SK-N-MC (cell line): Measurements from ENCODE around the gene APRT.

Experiments
- DNase-seq: peaks from one replicate; pipeline ENCODE4 v3.0.0-alpha.2; 2011; ENCODE audit warnings: low read depth, low spot score
- H3K27ac ChIP-seq: fragments of 200-600 bp; sonication (generic); 2 replicates; pipeline ENCODE4 v1.5.1; 2016; ENCODE audit warnings: mixed run types
- H3K36me3 ChIP-seq: fragments of 200-600 bp; sonication (generic); 2 replicates; pipeline ENCODE4 v1.6.1; 2017; ENCODE audit warnings: antibody characterized with exemption, low read length, mixed read lengths; ENCODE audit not compliant: insufficient read depth
- H3K4me3 ChIP-seq: fragments of 200-600 bp; sonication (generic); 2 replicates; pipeline ENCODE4 v1.5.1; 2016
- H3K9ac ChIP-seq: fragments of 200-600 bp; sonication (generic); 2 replicates; pipeline ENCODE4 v1.8.0; 2017; ENCODE audit warnings: mixed run types, mixed read lengths; ENCODE audit not compliant: insufficient read length
- H3K9me3 ChIP-seq: fragments of 200-600 bp; sonication (generic); 2 replicates; pipeline ENCODE4 v1.6.1; 2017; ENCODE audit warnings: low read depth, mild to moderate bottlenecking, antibody characterized with exemption, low read length, moderate library complexity, mixed read lengths
- EZH2 ChIP-seq: fragments of 200-600 bp; sonication (generic); IDR thresholded peaks from one replicate; pipeline ENCODE4 v1.6.1; 2017; ENCODE audit warnings: antibody characterized with exemption
- FOXP2 ChIP-seq: optimal IDR thresholded peaks from 2 replicates; pipeline ENCODE3; 2011; ENCODE audit warnings: mild to moderate bottlenecking, moderate library complexity; ENCODE audit not compliant: insufficient read depth; ENCODE audit errors: extremely low read length, control extremely low read depth
- POLR2AphosphoS5 ChIP-seq: IDR thresholded peaks from 2 replicates; pipeline ENCODE4 v1.6.1; 2012; ENCODE audit warnings: mild to moderate bottlenecking, low read depth, low read length, borderline replicate concordance

Gene APRT

GRCh38 chr16:88846088-88846487 is 34.4 kb upstream of the APRT start:
- no peak for DNase-seq
- no peak overlapping the region for H3K9ac ChIP-seq
- H3K4me3 ChIP-seq = no peak overlapping the region
- no peak overlapping the region for H3K27ac ChIP-seq
- TF ChIP-seq FOXP2 (no peak), POLR2AphosphoS5 (no peak), EZH2 (no peak)
- H3K9me3 ChIP-seq = no peaks in the 10 kb centered on the region
- no peaks in the 10 kb centered on the region for H3K36me3 ChIP-seq

GRCh38 chr16:88844419-88845036 is 32.8 kb upstream of the APRT start:
- DNase-seq = no peak
- TF ChIP-seq EZH2 = no peak
- TF ChIP-seq FOXP2 = no peak
- TF ChIP-seq POLR2AphosphoS5 = no peak
- no peaks in the 10 kb centered on the region for H3K36me3 ChIP-seq
- no peak overlapping the region for H3K9ac ChIP-seq
- H3K4me3 ChIP-seq = no peak overlapping the region
- H3K9me3 ChIP-seq = no peaks in the 10 kb centered on the region
- peak overlapping the region; percentile 46; the same call in 1 of the 2 replicates for H3K27ac ChIP-seq

DNA sequence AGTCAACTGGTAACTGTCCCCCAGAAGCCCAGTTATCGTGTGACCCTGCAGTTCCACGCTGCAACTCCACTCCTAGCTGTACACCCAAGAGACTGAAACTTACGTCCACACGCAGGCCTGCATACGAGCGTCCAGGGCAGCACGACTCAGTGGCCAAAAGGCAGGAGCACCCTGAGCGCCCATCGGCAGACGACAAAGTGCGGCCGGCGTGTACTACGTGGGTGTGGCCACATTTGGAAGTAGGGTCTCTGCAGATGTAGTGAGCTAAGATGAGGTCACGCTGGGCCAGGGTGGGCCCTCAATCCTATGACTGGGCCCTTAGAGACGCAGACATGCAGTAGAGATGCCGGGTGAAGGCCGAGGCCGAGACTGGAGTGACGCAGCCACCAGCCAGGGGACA is 31.5 kb upstream of the APRT start:
- Histone ChIP-seq H3K4me3 (no peak overlapping the region), H3K36me3 (no peaks in the 10 kb centered on the region), H3K27ac (no peak overlapping the region), H3K9ac (no peak overlapping the region), H3K9me3 (no peaks in the 10 kb centered on the region)
- no peak for TF ChIP-seq EZH2
- no peak for TF ChIP-seq FOXP2
- no peak for TF ChIP-seq POLR2AphosphoS5
- no peak for DNase-seq

DNA sequence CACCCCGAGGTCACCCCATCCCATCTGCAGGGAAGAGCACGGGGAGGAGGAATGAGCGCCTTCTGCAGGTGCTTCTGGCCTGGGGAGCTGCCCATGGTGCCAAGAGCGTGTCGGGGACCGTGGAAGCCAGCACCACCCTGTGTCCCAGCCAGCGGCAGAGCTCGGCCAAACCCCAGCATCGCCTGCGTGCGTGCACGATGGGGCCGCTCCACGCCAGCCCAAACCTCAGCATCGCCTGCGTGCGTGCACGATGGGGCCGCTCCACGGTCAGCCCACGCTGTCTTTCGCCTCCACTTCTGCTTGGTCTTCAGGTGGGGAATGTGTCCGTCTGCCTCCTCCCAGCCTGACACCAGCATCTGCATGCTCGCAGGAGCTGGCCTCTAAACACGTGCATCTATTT is 31.1 kb upstream of the APRT start:
- H3K36me3 ChIP-seq = no peaks in the 10 kb centered on the region
- TF ChIP-seq POLR2AphosphoS5 = no peak
- no peak for TF ChIP-seq EZH2
- TF ChIP-seq FOXP2 = no peak
- no peak for DNase-seq

DNA sequence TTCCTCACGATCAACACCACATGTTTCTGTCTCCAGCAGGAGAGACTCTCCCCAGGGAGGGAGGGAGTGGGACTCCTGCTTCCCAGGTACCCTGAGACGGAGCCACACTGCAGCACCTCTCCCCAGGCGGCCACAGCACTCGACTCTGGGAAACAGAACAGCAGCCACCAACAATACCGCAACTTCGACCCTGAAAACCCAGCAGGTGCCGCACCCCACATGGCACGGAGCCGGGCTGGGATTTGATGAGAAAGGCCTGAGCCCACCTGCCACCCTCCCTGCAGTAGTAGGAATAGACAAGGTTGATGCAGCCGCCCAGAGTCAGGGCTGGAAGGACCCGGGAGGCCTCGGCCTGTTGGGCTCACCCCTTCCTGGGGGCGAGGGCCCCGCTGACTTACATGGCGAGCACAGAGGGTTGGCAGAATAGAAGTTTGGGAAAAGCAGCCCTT is 30.6 kb upstream of the APRT start:
- H3K27ac ChIP-seq = no peak overlapping the region
- H3K4me3 ChIP-seq = no peak overlapping the region
- H3K9me3 ChIP-seq = no peaks in the 10 kb centered on the region
- TF ChIP-seq EZH2 (no peak), FOXP2 (no peak), POLR2AphosphoS5 (no peak)
- H3K9ac ChIP-seq = no peak overlapping the region
- no peak for DNase-seq
- H3K36me3 ChIP-seq = no peaks in the 10 kb centered on the region

More for the DNA sequence above, 31.1 kb upstream of the APRT start:
- H3K9me3 ChIP-seq = no peaks in the 10 kb centered on the region
- H3K27ac ChIP-seq = no peak overlapping the region
- H3K9ac ChIP-seq = no peak overlapping the region
- H3K4me3 ChIP-seq = no peak overlapping the region

GRCh38 chr16:88841521-88842307 is 30.0 kb upstream of the APRT start:
- Histone ChIP-seq H3K9me3 (no peaks in the 10 kb centered on the region), H3K36me3 (no peaks in the 10 kb centered on the region), H3K9ac (no peak overlapping the region), H3K27ac (no peak overlapping the region), H3K4me3 (no peak overlapping the region)
- DNase-seq = no peak
- TF ChIP-seq POLR2AphosphoS5 (no peak), FOXP2 (no peak), EZH2 (no peak)

GRCh38 chr16:88840600-88841215 is 29.0 kb upstream of the APRT start:
- Histone ChIP-seq H3K9ac (no peak overlapping the region), H3K9me3 (no peaks in the 10 kb centered on the region), H3K27ac (no peak overlapping the region), H3K4me3 (no peak overlapping the region), H3K36me3 (no peaks in the 10 kb centered on the region)
- no peak for DNase-seq
- TF ChIP-seq FOXP2 = no peak
- no peak for TF ChIP-seq EZH2
- no peak for TF ChIP-seq POLR2AphosphoS5

GRCh38 chr16:88839745-88840599 is 28.2 kb upstream of the APRT start:
- H3K9me3 ChIP-seq = no peaks in the 10 kb centered on the region
- no peak overlapping the region for H3K27ac ChIP-seq
- TF ChIP-seq EZH2 (no peak), POLR2AphosphoS5 (no peak)
- H3K36me3 ChIP-seq = no peaks in the 10 kb centered on the region
- no peak overlapping the region for H3K4me3 ChIP-seq
- DNase-seq = no peak
- H3K9ac ChIP-seq = no peak overlapping the region
